NCI-H82 (cell line): ENCODE results near the gene ABCE1.

Source experiments
- DNase-seq: peaks from one replicate; lab custom pipeline; 2025; lab: John Stamatoyannopoulos, UW

Gene ABCE1

GRCh38 chr4:145177511-145177905, 79.4 kb downstream of the ABCE1 start:
- peak; percentile 6 for DNase-seq

GRCh38 chr4:145177906-145178538, 79.9 kb downstream of the ABCE1 start:
- DNase-seq: peak; percentile 28

- no peak for DNase-seq
These were observed 80.7 kb downstream of the ABCE1 start for GRCh38 chr4:145178740-145179280.
